ENCODE results near the gene PRDM12. TPM values are rescaled to one million over a fixed set of nuclear protein-coding genes. Genes with fewer than 3 reads are reported as not detected.

PRDM12 gene
- total RNA-seq, result not detected
- polyA plus RNA-seq, result under 1 TPM in 2 of 3 donors, not detected in 1; 0.06 to 0.07 TPM
- long read RNA-seq, donor 1, result 0 reads
- long read RNA-seq, donor 2, result 0 reads

DNA sequence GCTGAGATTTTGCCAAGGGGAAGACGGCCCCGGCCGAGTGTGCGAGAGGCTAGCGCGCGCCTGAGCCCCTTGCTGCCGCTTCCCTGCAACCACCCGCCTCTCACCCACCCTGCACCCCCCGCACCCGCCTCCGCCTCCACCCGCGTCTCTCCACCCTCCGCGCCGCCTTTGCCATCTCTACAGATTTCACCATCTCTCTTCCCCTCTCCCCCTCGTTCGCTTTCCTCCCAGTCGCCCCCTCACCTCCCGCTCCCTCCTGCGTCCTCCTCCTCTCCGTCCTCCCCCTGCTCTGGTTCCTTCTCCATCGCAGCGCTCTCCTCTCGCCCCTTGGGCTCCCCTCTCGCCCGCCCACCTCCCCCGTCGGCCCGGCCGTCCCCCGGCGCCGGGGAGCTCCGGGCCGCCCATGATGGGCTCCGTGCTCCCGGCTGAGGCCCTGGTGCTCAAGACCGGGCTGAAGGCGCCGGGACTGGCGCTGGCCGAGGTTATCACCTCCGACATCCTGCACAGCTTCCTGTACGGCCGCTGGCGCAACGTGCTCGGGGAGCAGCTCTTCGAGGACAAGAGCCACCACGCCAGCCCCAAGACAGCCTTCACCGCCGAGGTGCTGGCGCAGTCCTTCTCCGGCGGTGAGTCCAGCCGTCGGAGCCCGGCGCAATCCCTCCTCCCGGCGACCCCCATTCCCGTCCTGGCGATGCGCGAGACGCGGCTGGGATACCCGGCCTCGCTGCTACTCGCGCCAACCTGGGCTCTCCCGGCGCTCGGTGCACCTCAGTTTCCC lies at the start of gene PRDM12:
Gene PRDM12 (plus strand): TSS at position 344 of the 778 bp plus-strand sequence. CDS start 60 bp downstream, at position 404.
- 3 to 9% (median 5%) methylated on average over 49 to 76 of the region's 76 CpGs for WGBS, 5 donors
- no peak for DNase-seq
- peak within 1 kb of the TSS in 7 of 8 donors; percentile 6 to 52 (median 12) for H3K4me3 ChIP-seq
- H3K4me1 ChIP-seq, result peaks cover 41 to 77% (median 71%) of the 10 kb centered on the region in 6 donors
- no peaks in the 10 kb centered on the region for H3K9me3 ChIP-seq
- intact Hi-C loops (cut with DNase I; ENCODE audit: low total_unique reads), result no loop called here
- TF ChIP-seq POLR2AphosphoS5 (IDR thresholded peaks at IDR 0.05) (no peak), POLR2A (IDR thresholded peaks at IDR 0.05) (no peak)
- TF ChIP-seq, protein P1, sequence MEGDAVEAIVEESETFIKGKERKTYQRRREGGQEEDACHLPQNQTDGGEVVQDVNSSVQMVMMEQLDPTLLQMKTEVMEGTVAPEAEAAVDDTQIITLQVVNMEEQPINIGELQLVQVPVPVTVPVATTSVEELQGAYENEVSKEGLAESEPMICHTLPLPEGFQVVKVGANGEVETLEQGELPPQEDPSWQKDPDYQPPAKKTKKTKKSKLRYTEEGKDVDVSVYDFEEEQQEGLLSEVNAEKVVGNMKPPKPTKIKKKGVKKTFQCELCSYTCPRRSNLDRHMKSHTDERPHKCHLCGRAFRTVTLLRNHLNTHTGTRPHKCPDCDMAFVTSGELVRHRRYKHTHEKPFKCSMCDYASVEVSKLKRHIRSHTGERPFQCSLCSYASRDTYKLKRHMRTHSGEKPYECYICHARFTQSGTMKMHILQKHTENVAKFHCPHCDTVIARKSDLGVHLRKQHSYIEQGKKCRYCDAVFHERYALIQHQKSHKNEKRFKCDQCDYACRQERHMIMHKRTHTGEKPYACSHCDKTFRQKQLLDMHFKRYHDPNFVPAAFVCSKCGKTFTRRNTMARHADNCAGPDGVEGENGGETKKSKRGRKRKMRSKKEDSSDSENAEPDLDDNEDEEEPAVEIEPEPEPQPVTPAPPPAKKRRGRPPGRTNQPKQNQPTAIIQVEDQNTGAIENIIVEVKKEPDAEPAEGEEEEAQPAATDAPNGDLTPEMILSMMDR (IDR thresholded peaks at IDR 0.05 in 8 of 11, conservative IDR thresholded peaks at IDR 0.05 in 3 of 11), result no peak
- peaks cover 32 to 99% (median 92%) of the 10 kb centered on the region in 7 donors for H3K27me3 ChIP-seq (replicated peaks in 1 of 7)
- H3K36me3 ChIP-seq, result no peaks in the 10 kb centered on the region
- no peak within 1 kb of the TSS for H3K27ac ChIP-seq

DNA sequence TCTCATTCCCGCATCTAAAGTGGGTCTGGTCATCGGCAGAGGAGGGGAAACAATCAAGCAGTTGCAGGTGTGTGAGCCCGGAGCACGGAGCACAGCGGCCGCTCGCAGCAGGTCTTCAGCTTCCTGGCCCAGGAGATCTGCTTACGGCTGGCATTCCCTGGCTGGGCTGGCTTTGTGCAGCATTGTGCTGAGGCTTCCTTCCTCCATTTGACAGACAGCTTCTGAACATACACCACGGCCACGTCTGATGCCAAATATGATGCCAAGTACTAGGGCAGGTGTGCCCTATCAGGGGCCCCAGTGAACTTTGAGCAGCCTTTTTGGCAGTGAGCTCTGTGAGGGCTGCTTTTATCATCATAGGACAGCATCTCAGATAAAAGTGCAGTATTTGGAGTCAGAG lies 47.9 kb upstream of the PRDM12 start:
- intact Hi-C loops (cut with DNase I; ENCODE audit: low total_unique reads), result no loop called here
- no peak overlapping the region for H3K27ac ChIP-seq
- no peaks in the 10 kb centered on the region for H3K4me1 ChIP-seq
- no peaks in the 10 kb centered on the region for H3K27me3 ChIP-seq (replicated peaks in 1 of 7)
- H3K36me3 ChIP-seq, result peaks cover 13 to 100% (median 97%) of the 10 kb centered on the region in 6 donors
- 88 to 93% (median 92%) methylated on average over 8 to 10 of the region's 10 CpGs for WGBS, 5 donors
- TF ChIP-seq, protein P1 (IDR thresholded peaks at IDR 0.05 in 8 of 11, conservative IDR thresholded peaks at IDR 0.05 in 3 of 11), result no peak
- TF ChIP-seq POLR2AphosphoS5 (IDR thresholded peaks at IDR 0.05) (no peak), POLR2A (IDR thresholded peaks at IDR 0.05) (no peak)
- no peaks in the 10 kb centered on the region for H3K9me3 ChIP-seq
- no peak for DNase-seq
- no peak overlapping the region for H3K4me3 ChIP-seq

DNA sequence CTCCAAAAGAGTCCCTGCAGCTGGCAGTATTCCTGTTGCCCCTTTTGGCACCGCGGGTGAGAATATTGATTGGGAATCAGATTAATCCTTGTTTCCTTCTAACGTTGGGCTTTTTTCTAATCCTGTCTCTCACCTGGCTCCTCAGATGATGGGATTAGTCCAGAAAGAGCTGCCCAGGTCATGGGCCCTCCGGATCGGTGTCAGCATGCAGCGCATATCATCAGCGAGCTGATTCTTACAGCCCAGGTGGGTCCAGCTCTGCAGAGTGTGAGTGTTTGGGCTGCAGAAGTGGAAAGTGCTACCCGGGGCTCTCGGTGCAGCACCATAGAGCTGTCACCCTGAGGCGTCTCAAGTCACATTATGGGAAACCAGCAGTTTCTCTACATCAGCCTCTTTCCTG lies 40.9 kb upstream of the PRDM12 start:
- Histone ChIP-seq H3K4me1 (no peaks in the 10 kb centered on the region), H3K27ac (no peak overlapping the region), H3K9me3 (no peaks in the 10 kb centered on the region), H3K4me3 (no peak overlapping the region), H3K27me3 (replicated peaks in 1 of 7) (no peaks in the 10 kb centered on the region), H3K36me3 (peaks cover 13 to 100% (median 98%) of the 10 kb centered on the region in 6 donors)
- 92 to 96% (median 94%) methylated on average over 10 of the region's 10 CpGs for WGBS, 5 donors
- no peak for DNase-seq
- intact Hi-C loops (cut with DNase I; ENCODE audit: low total_unique reads), result no loop called here
- TF ChIP-seq POLR2A (IDR thresholded peaks at IDR 0.05) (no peak), POLR2AphosphoS5 (IDR thresholded peaks at IDR 0.05) (no peak)
- TF ChIP-seq, protein P1 (IDR thresholded peaks at IDR 0.05 in 8 of 11, conservative IDR thresholded peaks at IDR 0.05 in 3 of 11), result no peak

DNA sequence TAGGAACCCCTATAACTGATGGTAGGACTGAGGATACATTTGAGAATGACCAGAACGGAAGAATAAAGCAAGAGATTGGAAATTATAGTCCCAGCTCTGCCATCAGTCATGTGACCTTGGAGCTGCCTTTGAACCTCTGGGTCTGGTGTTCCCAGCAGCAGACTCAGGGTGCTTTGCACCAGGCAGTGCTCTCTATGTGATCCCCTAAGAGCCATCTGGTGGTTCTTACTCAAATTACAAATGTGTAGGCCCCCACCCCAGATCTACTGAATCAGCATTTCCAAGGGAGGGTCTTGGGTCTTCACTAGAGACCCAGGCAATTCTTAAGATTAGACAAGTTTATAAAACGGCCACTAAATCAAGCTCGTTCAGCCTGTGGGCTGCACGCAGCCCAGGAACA lies 40.2 kb upstream of the PRDM12 start:
- no peak overlapping the region for H3K4me3 ChIP-seq
- intact Hi-C loops (cut with DNase I; ENCODE audit: low total_unique reads), result no loop called here
- no peaks in the 10 kb centered on the region for H3K27me3 ChIP-seq (replicated peaks in 1 of 7)
- H3K9me3 ChIP-seq, result no peaks in the 10 kb centered on the region
- 91 to 96% (median 93%) methylated on average over 4 of the region's 4 CpGs for WGBS, 5 donors
- no peak for DNase-seq
- H3K36me3 ChIP-seq, result peaks cover 10 to 100% (median 96%) of the 10 kb centered on the region in 6 donors
- H3K27ac ChIP-seq, result no peak overlapping the region
- H3K4me1 ChIP-seq, result no peaks in the 10 kb centered on the region
- TF ChIP-seq POLR2AphosphoS5 (IDR thresholded peaks at IDR 0.05), result no peak
- TF ChIP-seq, protein P1 (IDR thresholded peaks at IDR 0.05 in 8 of 11, conservative IDR thresholded peaks at IDR 0.05 in 3 of 11), result no peak

Measured in spleen (tissue), 13 donors.